IMR-90 (cell line): ENCODE measurements around the gene PCYT2.

Experiments used
- BHLHE40 ChIP-seq: fragments of 150-350 bp; IDR thresholded peaks from 2 replicates; pipeline ENCODE4 v1.6.1; 2016; ENCODE audit warnings: mild to moderate bottlenecking, low read depth, low read length
- CEBPB ChIP-seq: IDR thresholded peaks from 2 replicates; pipeline ENCODE4 v1.6.1; 2012; ENCODE audit warnings: low read depth, low read length, improper control_type of control experiment
- CHD1 ChIP-seq: IDR thresholded peaks from 2 replicates; pipeline ENCODE4 v1.6.1; 2012; ENCODE audit warnings: low read depth, low read length, improper control_type of control experiment
- CTCF ChIP-seq: conservative IDR thresholded peaks from 2 replicates; pipeline ENCODE4 v1.5.1; 2012; ENCODE audit warnings: mild to moderate bottlenecking, low read depth, low read length, improper control_type of control experiment
- FOS ChIP-seq: fragments of 150-350 bp; IDR thresholded peaks from 2 replicates; pipeline ENCODE4 v1.6.1; 2016; ENCODE audit warnings: low read depth, low read length
- MAZ ChIP-seq: IDR thresholded peaks from 2 replicates; pipeline ENCODE4 v1.6.1; 2012; ENCODE audit warnings: low read depth, mild to moderate bottlenecking, low read length, improper control_type of control experiment, moderate library complexity, borderline replicate concordance
- MXI1 ChIP-seq: IDR thresholded peaks from 2 replicates; pipeline ENCODE4 v1.6.1; 2012; ENCODE audit warnings: low read depth, mild to moderate bottlenecking, low read length, moderate library complexity, borderline replicate concordance
- NFE2L2 ChIP-seq: fragments of 150-350 bp; IDR thresholded peaks from 2 replicates; pipeline ENCODE4 v1.6.1; 2016; ENCODE audit warnings: low read depth, mild to moderate bottlenecking, low read length
- POLR2A ChIP-seq: IDR thresholded peaks from 2 replicates; pipeline ENCODE4 v1.6.1; 2012; ENCODE audit warnings: mild to moderate bottlenecking, low read depth, low read length
- RAD21 ChIP-seq: IDR thresholded peaks from 2 replicates; pipeline ENCODE4 v1.6.1; 2012; ENCODE audit warnings: low read length, improper control_type of control experiment
- RCOR1 ChIP-seq: IDR thresholded peaks from 2 replicates; pipeline ENCODE4 v1.6.1; 2012; ENCODE audit warnings: mild to moderate bottlenecking, low read length, improper control_type of control experiment; ENCODE audit not compliant: insufficient replicate concordance
- RFX5 ChIP-seq: IDR thresholded peaks from 2 replicates; pipeline ENCODE4 v1.8.0; 2012; ENCODE audit warnings: low read depth, mild to moderate bottlenecking, low read length, moderate library complexity

DNA sequence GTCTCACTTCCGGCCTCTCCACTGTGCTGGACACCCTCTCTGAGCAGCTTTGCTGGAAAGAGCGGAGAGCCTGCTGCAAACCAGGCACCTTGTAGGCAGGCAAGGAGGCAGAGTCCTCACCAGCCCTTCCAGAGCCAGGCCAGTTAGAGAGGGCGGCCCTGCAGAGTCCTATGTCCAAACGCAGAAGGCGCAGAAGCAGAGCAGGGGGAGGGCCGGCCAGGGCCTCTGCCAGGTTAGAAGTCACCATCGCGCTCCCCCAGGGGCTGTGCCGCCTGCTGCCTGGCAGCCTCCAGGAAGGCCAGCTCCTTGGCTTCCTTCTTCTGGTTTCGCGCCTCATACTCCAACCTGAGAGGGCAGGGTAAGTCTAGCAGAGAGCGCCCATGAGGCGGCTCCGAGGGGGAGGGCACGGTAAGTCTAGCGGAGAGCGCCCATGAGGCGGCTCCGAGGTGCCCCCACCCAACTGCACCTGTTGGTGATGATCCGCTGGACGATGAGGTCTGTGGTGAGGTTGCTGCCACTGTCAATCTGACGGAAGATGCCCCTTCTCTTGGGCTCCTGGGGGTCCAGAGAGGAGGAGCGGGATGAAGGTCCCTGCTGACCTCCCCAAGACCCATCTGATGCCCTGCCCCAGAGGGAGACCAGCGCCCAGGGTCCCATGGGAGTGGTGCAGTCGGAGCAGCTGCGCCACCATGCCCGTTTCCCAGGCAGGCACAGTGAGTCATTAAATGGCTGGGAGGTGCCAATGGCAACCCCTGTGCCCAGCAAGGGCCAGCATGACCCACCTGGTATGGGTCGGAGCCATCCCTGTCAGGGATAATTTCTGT lies 6.4 kb downstream of the PCYT2 start:
- no peak for TF ChIP-seq FOS
- no peak for TF ChIP-seq CTCF
- no peak for TF ChIP-seq BHLHE40
- no peak for TF ChIP-seq MAZ
- no peak for TF ChIP-seq RFX5
- no peak for TF ChIP-seq RCOR1
- no peak for TF ChIP-seq NFE2L2
- no peak for TF ChIP-seq POLR2A
- no peak for TF ChIP-seq CEBPB
- TF ChIP-seq CHD1 = no peak
- no peak for TF ChIP-seq RAD21
- TF ChIP-seq MXI1 = no peak
